A549 (cell line): ENCODE data around the gene CNTN4. TPM values are rescaled to one million over a fixed set of nuclear protein-coding genes. Genes with fewer than 3 reads are reported as not detected.

Experiments
- ATAC-seq, 2 experiments: fragments of 200-7000 bp in 1 of 2; fragments of >200 bp in 1 of 2; cut with Nextera tagmentation in 1 of 2; cut with Tn5 transposase in 1 of 2; 3 replicates each; pipeline versions ENCODE4 v1.8.0 to v1.9.1; 2018 to 2020; ENCODE audit warnings: mild to moderate bottlenecking in 1 of 2, moderate library complexity in 1 of 2
- CTCF ChIA-PET: fragments of 300-600 bp; sonication (Branson Sonifier 250); formaldehyde crosslinking; extraction: SDS; loops from one replicate; lab custom pipeline; 2021; ENCODE audit warnings: antibody characterized with exemption, inconsistent platforms; lab: Yijun Ruan, JAX
- POLR2A ChIA-PET: fragments of 350-600 bp; formaldehyde crosslinking; extraction: SDS; loops from one replicate; lab custom pipeline; 2021; ENCODE audit warnings: antibody characterized with exemption, inconsistent platforms; lab: Yijun Ruan, JAX
- DNase-seq, 2 experiments: peaks; one replicate each; pipeline versions ENCODE4 v3.0.0 to v3.0.0-alpha.2; 2011 to 2016; ENCODE audit warnings: low read depth in 1 of 2, low spot score in 1 of 2
- FAIRE-seq: peaks from 2 replicates; lab custom pipeline; 2011; peaks lifted over from hg19 to GRCh38; lab: Jason Lieb, UNC
- H3K27ac ChIP-seq, 2 experiments: fragments of >200 bp; sonication (Bioruptor Twin); formaldehyde crosslinking; 3 replicates each; pipeline ENCODE4 v1.5.1; 2016 to 2017
- H3K4me1 ChIP-seq: fragments of >200 bp; sonication (Bioruptor Twin); formaldehyde crosslinking; 3 replicates; pipeline ENCODE4 v1.6.1; 2016
- H3K4me2 ChIP-seq: fragments of >200 bp; sonication (Bioruptor Twin); formaldehyde crosslinking; 3 replicates; pipeline ENCODE4 v1.6.1; 2016
- H3K4me3 ChIP-seq: fragments of >200 bp; sonication (Bioruptor Twin); formaldehyde crosslinking; 3 replicates; pipeline ENCODE4 v1.5.1; 2016
- H3K9me3 ChIP-seq: fragments of >200 bp; sonication (Bioruptor Twin); formaldehyde crosslinking; 3 replicates; pipeline ENCODE4 v1.6.1; 2016
- BCL3 ChIP-seq: fragments of >200 bp; sonication (Bioruptor Twin); formaldehyde crosslinking; IDR thresholded peaks from 3 replicates; pipeline ENCODE4 v1.6.1; 2016
- CEBPB ChIP-seq, 2 experiments: fragments of >200 bp in 1 of 2; sonication (Bioruptor Twin) in 1 of 2; formaldehyde crosslinking in 1 of 2; IDR thresholded peaks; 2 replicates each; pipeline ENCODE4 v1.6.1; 2012 to 2016
- ELK1 ChIP-seq: fragments of 150-350 bp; IDR thresholded peaks from 2 replicates; pipeline ENCODE4 v1.6.1; 2014; ENCODE audit warnings: low read depth, mild to moderate bottlenecking, low read length
- ESRRA ChIP-seq: fragments of 150-350 bp; IDR thresholded peaks from 2 replicates; pipeline ENCODE4 v1.6.1; 2014; ENCODE audit warnings: mild to moderate bottlenecking, low read length, borderline replicate concordance
- FOXS1 ChIP-seq: fragments of 250-450 bp; sonication (Bioruptor Pico); IDR thresholded peaks from 2 replicates; pipeline ENCODE4 v1.5.0; 2020; ENCODE audit warnings: mild to moderate bottlenecking, moderate library complexity
- JUN ChIP-seq, 2 experiments: fragments of >200 bp; sonication (Bioruptor Twin); formaldehyde crosslinking; IDR thresholded peaks; 2 replicates in 1 of 2; 3 replicates in 1 of 2; pipeline ENCODE4 v1.6.1; 2016 to 2017
- KDM5A ChIP-seq: fragments of 200-600 bp; sonication (generic); IDR thresholded peaks from 2 replicates; pipeline ENCODE4 v1.6.1; 2016; ENCODE audit warnings: antibody characterized with exemption, mild to moderate bottlenecking
- MAZ ChIP-seq: fragments of 150-350 bp; IDR thresholded peaks from 2 replicates; pipeline ENCODE4 v1.6.1; 2014; ENCODE audit warnings: antibody characterized with exemption, low read depth, low read length, borderline replicate concordance
- MYC ChIP-seq: IDR thresholded peaks from 2 replicates; pipeline ENCODE4 v1.6.1; 2012; ENCODE audit warnings: mild to moderate bottlenecking, inconsistent platforms, low read length, improper control_type of control experiment, borderline replicate concordance
- NR3C1 ChIP-seq: fragments of >200 bp; sonication (Bioruptor Twin); formaldehyde crosslinking; IDR thresholded peaks from 3 replicates; pipeline ENCODE4 v1.6.1; 2017
- SREBF2 ChIP-seq: fragments of 450-650 bp; IDR thresholded peaks from 2 replicates; pipeline ENCODE4 v1.6.1; 2014; ENCODE audit warnings: mild to moderate bottlenecking, moderate library complexity
- TFCP2L1 ChIP-seq: fragments of 250-450 bp; sonication (Bioruptor Pico); IDR thresholded peaks from 2 replicates; pipeline ENCODE4 v1.5.0; 2021; ENCODE audit warnings: mild to moderate bottlenecking
- WGBS: methylation state at CpG from one replicate; pipeline ENCODE4 v1.1.6; 2017; ENCODE audit errors: missing lambda C conversion rate; 5-methylcytosine and 5-hydroxymethylcytosine counted together
- polyA plus RNA-seq, 4 experiments: library from polyadenylated mRNA; depleted of rRNA in 3 of 4; stranded (reverse); fragments of >200 nt; fragmentation: RNase III in 1 of 4; extraction: RNeasy Plus Mini Kit Qiagen cat#74134 plus additional on column Dnase treatment in 1 of 4; gene quantifications; 2 replicates in 3 of 4; 3 replicates in 1 of 4; pipeline ENCODE4 v1.2.3, GENCODE V29; 2011 to 2017
- TF ChIP-seq, protein P1 (sequence below): fragments of 450-650 bp; IDR thresholded peaks from 2 replicates; pipeline ENCODE4 v1.6.1; 2014; ENCODE audit warnings: antibody characterized with exemption

The CNTN4 gene
- polyA plus RNA-seq, 2 of the 4 experiments (the other 2 are of a cell fraction), result 0.03 TPM; not detected in 1

DNA sequence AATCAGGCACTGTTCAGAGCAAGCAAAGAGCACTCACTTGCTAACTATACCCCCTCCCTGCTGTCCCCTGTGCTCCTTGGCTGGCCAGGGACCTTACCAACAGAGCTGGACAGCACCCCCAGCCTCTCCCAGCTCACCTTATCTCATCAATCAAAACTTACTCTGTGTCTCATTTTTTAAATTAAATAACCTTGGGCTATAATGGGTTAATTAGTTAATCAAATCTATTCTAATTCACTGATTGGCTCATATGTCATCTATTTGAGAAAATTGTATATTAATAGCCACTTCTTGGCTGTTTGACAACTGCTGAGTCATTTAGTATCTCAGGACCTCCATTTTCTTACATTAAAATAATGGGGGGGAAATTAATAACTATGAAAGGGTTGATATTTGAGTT is 988.6 kb downstream of the CNTN4 start (continued):
- TF ChIP-seq ELK1 (no peak), MAZ (no peak), ESRRA (no peak), SREBF2 (no peak)
- TF ChIP-seq, protein P1, sequence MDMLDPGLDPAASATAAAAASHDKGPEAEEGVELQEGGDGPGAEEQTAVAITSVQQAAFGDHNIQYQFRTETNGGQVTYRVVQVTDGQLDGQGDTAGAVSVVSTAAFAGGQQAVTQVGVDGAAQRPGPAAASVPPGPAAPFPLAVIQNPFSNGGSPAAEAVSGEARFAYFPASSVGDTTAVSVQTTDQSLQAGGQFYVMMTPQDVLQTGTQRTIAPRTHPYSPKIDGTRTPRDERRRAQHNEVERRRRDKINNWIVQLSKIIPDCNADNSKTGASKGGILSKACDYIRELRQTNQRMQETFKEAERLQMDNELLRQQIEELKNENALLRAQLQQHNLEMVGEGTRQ, result no peak

DNA sequence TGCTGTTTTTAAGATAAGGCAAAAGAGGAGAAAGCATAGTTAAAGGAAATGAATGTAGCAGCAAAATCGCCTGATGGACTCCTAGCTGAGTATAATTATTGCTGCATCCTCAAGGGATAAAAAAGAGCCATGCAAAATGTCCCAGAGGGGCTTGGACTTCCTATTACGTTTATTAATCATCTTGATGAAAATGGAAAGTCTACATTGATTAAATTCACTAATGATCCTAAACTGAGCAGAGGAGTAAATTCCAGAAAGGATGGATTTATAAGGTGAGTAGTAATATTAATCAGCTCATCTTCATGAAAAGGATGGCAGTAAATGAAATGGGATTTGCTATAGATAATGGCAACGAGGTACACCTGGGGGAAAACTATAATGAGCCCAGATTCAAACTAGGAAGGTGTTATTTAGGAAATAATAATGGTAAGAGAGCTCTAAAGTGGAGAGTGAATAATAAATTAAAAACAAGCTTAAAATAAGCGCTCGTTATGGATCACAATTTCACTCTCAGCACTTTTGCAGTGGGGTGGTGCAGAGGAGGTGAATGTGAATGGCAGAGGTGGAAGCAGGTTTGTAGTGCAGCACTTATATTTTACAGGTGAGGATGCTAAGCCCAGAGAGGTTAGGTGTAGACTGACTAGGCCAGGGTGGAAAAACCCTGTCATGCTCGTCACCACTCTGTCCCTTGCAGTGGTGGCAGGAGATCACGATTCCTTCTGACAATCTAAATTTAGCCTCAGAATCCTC is 989.2 kb downstream of the CNTN4 start:
- Histone ChIP-seq H3K4me3 (no peak overlapping the region), H3K9me3 (no peaks in the 10 kb centered on the region), H3K4me1 (no peaks in the 10 kb centered on the region), H3K27ac (no peak overlapping the region), H3K4me2 (no peak overlapping the region)
- 61% methylated on average over 7 of the region's 7 CpGs for WGBS
- CTCF ChIA-PET, result interaction anchor here (0.6 kb wide), 1 partner anchor 406 kb away, joined by 3 read pairs; no protein-coding TSS in a partner anchor
- FAIRE-seq, result no peak
- POLR2A ChIA-PET, result no interaction called here
- TF ChIP-seq MYC, result no peak
- no peak for TF ChIP-seq BCL3
- no peak for DNase-seq
- no peak for ATAC-seq

DNA sequence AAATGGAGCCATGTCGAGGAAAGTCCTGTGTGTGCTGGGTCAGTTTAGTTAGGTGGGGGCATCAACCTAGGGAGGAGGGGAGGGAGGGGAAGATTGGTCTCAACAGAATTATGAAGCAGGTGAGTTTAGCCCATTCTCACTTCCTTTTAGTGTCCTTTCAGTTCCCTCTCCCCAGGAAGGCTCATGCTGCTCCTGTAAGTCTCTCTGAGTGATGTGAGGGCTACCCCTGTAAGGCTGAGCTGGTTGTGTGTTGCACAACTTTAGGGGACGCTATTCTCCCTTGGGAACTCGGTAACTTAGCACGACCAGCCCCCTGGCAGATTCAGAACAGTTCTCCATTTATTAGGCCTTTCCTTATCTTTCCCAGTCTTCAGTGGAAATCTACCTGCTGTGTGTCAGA is 990.4 kb downstream of the CNTN4 start:
- ATAC-seq (no peak), DNase-seq (no peak), FAIRE-seq (no peak)
- no peaks in the 10 kb centered on the region for H3K9me3 ChIP-seq
- WGBS, result 15% methylated on average over 4 of the region's 4 CpGs
- H3K4me2 ChIP-seq, result no peak overlapping the region
- H3K4me1 ChIP-seq, result no peaks in the 10 kb centered on the region
- H3K4me3 ChIP-seq, result no peak overlapping the region
- H3K27ac ChIP-seq, result no peak overlapping the region
- CTCF ChIA-PET, result no interaction called here
- TF ChIP-seq CEBPB (IDR thresholded peaks at IDR 0.05), result no peak
- no peak for TF ChIP-seq TFCP2L1 (CRISPR knock-in tag)
- no peak for TF ChIP-seq JUN (IDR thresholded peaks at IDR 0.05)
- TF ChIP-seq FOXS1, result no peak
- POLR2A ChIA-PET, result no interaction called here

DNA sequence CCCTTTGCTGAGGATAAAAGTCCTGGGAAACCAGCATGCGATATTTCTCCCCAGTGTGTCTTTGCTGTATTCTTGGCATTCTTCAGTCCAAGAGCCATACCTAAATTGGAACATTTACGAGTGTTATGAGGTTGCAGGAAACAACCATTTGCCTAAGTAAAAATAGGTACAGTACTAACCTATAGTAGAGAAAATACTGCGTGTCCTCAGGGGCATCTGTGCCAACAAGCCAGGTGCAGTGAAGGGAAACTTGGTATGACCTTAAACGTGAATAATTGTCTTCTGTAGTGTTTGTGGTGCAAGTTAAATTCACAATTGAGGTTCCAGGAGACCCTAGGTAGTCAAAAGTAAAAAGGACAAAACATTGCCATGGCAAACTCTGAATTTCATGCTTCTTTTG is 999.3 kb downstream of the CNTN4 start:
- ATAC-seq (no peak), DNase-seq (no peak), FAIRE-seq (no peak)
- 23% methylated on average over 4 of the region's 4 CpGs for WGBS
- TF ChIP-seq BCL3 (no peak), NR3C1 (no peak), KDM5A (no peak)
- Histone ChIP-seq H3K4me2 (no peak overlapping the region), H3K9me3 (no peaks in the 10 kb centered on the region), H3K27ac (no peak overlapping the region), H3K4me1 (no peaks in the 10 kb centered on the region), H3K4me3 (no peak overlapping the region)
- CTCF ChIA-PET, result no interaction called here
- POLR2A ChIA-PET, result no interaction called here
